Activated T-cell treated with anti-CD3 and anti-CD28 coated beads for 24 hours (primary cell): ENCODE results near the gene ZNF155.

ENCODE experiments used
- DNase-seq: peaks from one replicate; pipeline ENCODE4 v3.0.0-alpha.2; 2020; ENCODE audit warnings: low read depth

ZNF155 gene

DNA sequence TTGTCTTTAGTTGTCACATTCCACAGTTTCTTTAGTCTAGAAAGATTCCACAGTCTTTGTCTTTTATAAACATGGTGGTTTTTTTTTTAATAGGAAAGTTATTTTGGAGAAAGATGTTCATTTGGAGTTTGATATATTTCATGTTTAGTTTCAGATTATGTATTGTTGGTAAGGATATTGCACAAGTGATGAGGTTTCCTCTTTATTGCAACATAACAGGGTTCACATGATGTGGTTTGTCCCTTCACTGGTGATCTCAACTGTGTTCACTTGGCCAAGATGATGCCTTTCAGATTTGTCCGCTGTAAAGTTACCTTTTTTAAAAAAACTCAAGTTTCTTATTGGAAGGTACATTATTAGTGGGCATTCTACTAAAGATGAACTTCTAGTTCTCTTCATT lies 22.0 kb downstream of the ZNF155 start:
- no peak for DNase-seq

DNA sequence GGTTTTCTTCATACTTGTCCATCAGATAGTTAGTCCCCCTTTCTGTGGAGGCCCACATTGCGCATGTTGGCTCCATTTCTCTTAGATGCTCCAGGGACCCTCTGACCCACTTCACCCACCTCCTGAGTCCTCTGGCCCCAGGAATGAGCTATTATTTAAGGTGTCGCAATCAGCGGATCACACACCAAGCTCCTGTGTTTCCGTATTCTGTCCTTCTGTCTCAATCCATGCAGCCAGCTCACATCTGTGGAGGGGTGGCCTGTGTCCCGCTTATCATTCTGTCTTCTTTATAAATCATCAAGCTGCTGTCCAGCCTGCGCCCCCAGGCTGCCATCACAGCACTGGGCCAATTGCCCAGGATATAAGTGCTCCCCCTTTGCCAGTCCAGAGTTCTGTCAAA lies 23.5 kb downstream of the ZNF155 start:
- DNase-seq = no peak

DNA sequence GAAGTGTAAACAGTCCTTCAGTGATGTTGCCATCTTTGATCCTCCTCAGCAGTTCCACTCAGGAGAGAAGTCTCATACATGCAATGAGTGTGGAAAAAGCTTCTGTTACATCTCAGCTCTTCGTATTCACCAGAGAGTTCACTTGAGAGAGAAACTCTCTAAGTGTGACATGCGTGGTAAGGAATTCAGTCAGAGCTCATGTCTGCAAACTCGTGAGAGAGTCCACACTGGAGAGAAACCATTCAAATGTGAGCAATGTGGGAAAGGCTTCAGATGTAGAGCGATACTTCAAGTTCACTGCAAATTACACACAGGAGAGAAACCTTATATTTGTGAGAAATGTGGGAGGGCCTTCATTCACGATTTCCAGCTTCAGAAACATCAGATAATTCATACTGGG lies 26.5 kb downstream of the ZNF155 start:
- no peak for DNase-seq

DNA sequence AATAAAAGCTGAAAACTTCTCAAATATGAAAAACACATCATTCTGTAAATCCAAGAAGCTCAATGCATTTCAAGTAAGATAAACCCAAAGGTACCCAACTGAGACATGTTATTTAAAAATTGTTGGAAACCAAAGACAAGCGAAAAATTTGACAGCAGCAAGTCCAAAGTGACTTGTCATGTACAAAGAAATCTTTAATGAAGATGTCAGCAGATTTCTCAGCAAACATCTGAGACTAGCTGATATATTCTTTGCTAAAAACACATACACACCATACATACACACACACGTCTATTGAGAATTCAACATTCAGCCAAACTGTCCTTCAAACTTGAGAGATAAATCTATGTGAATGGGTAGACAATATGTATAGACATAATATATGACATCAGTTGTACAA lies 35.5 kb downstream of the ZNF155 start:
- DNase-seq = no peak

DNA sequence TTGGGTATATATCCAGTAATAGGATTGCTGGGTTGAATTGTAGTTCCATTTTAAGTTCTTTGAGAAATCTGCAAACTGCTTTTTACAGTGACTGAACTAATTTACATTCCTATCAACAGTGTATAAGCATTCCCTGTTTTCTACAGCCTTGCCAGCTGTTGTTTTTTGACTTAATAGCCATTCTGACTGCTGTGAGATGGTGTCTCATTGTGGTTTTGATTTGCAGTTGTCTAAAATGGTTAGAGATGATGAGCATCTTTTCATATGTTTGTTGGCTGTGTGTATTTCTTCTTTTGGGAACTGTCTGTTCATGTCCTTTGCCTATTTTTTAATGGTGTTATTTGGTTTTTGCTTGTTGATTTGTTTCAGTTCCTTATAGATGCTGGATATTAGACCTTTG lies 37.2 kb downstream of the ZNF155 start:
- DNase-seq = no peak

- no peak for DNase-seq
Measured at GRCh38 chr19:44024900-44025216, 40.9 kb downstream of the ZNF155 start.

GRCh38 chr19:44025217-44025936 lies 41.4 kb downstream of the ZNF155 start, which contains the start of gene ZNF222:
Gene ZNF222 (plus strand): TSS chr19:44025379. CDS start chr19:44025437, 58 bp downstream.
- peak; percentile 69 for DNase-seq

GRCh38 chr19:44026622-44027021 lies 42.6 kb downstream of the ZNF155 start:
- no peak for DNase-seq

GRCh38 chr19:44032001-44032610 lies 48.1 kb downstream of the ZNF155 start:
- no peak for DNase-seq

DNA sequence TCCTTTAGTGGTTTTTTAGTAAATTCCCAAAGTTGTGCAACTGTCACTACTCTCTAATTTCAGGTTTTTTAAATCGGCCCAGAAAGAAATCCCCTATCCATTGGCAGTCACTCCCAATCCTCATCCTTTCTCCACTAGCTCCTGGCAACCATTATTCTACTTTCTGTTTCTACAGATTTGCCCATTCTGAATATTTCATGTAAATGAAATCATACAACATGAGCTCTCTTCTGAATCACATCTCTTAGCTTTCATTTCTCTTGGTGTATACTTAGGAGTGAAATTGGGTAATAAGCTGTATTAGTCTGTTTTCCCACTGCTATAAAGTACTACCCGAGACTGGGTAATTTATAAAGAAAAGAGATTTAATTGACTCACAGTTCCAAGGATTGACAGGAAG lies 58.2 kb downstream of the ZNF155 start:
- no peak for DNase-seq
